Esophagus (tissue), 2 donors: ENCODE measurements around the gene BIRC5. TPM values are rescaled to one million over a fixed set of nuclear protein-coding genes. Genes with fewer than 3 reads are reported as not detected.

Source experiments
- H3K27ac ChIP-seq, 2 donors: one replicate each; pipeline ENCODE4 v1.5.1; 2013; ENCODE audit warnings: low read depth in 2 of 2, mild to moderate bottlenecking in 2 of 2, inconsistent platforms in 1 of 2, low read length in 1 of 2, moderate library complexity in 1 of 2
- H3K27me3 ChIP-seq, 2 donors: one replicate each; pipeline ENCODE4 v1.6.1; 2013; ENCODE audit warnings: low read length in 2 of 2, control low read depth in 1 of 2, mild to moderate bottlenecking in 1 of 2; ENCODE audit not compliant: insufficient read depth in 2 of 2, control insufficient read depth in 1 of 2
- H3K36me3 ChIP-seq, 2 donors: one replicate each; pipeline ENCODE4 v1.6.1; 2013; ENCODE audit warnings: low read length in 1 of 2; ENCODE audit not compliant: control insufficient read depth in 2 of 2, insufficient read depth in 2 of 2
- H3K4me1 ChIP-seq, 2 donors: one replicate each; pipeline ENCODE4 v1.6.1; 2013; ENCODE audit warnings: low read length in 1 of 2; ENCODE audit not compliant: control insufficient read depth in 2 of 2, insufficient read depth in 2 of 2
- H3K4me3 ChIP-seq, 2 donors: one replicate each; pipeline ENCODE4 v1.5.1; 2013; ENCODE audit warnings: low read length in 2 of 2, mild to moderate bottlenecking in 2 of 2, low read depth in 1 of 2, moderate library complexity in 1 of 2
- H3K9me3 ChIP-seq, 2 donors: one replicate each; pipeline ENCODE4 v1.6.1; 2013; ENCODE audit warnings: mild to moderate bottlenecking in 2 of 2, low read depth in 1 of 2, low read length in 1 of 2, moderate library complexity in 1 of 2; ENCODE audit not compliant: control insufficient read depth in 2 of 2, insufficient read depth in 1 of 2
- WGBS, 2 donors: extraction: QIAGEN DNeasy Blood & Tissue Kit; methylation state at CpG; one replicate each; pipeline ENCODE4 v1.1.7; 2013; 5-methylcytosine and 5-hydroxymethylcytosine counted together
- polyA plus RNA-seq, 2 donors: library from polyadenylated mRNA; stranded (reverse); fragments of 200-250 nt; gene quantifications; one replicate each; pipeline ENCODE4 v1.2.3, GENCODE V29; 2013
- donor health status: healthy with polysubstance abuse.
- donor health status: Bipolar disorder and iron deficiency.

Gene BIRC5
- polyA plus RNA-seq, 2 donors, result 8.0 to 17.6 TPM

DNA sequence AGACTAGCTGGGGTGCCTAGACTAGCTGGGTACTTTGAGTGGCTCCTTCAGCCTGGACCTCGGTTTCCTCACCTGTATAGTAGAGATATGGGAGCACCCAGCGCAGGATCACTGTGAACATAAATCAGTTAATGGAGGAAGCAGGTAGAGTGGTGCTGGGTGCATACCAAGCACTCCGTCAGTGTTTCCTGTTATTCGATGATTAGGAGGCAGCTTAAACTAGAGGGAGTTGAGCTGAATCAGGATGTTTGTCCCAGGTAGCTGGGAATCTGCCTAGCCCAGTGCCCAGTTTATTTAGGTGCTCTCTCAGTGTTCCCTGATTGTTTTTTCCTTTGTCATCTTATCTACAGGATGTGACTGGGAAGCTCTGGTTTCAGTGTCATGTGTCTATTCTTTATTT is 9.0 kb downstream of the BIRC5 start:
- H3K4me1 ChIP-seq, result no peaks in the 10 kb centered on the region
- no peak overlapping the region for H3K4me3 ChIP-seq
- no peak overlapping the region for H3K27ac ChIP-seq
- WGBS, 2 donors, result 80 to 84% methylated on average over 4 of the region's 4 CpGs
- H3K27me3 ChIP-seq, result no peaks in the 10 kb centered on the region
- no peaks in the 10 kb centered on the region for H3K9me3 ChIP-seq
- H3K36me3 ChIP-seq, result no peaks in the 10 kb centered on the region

DNA sequence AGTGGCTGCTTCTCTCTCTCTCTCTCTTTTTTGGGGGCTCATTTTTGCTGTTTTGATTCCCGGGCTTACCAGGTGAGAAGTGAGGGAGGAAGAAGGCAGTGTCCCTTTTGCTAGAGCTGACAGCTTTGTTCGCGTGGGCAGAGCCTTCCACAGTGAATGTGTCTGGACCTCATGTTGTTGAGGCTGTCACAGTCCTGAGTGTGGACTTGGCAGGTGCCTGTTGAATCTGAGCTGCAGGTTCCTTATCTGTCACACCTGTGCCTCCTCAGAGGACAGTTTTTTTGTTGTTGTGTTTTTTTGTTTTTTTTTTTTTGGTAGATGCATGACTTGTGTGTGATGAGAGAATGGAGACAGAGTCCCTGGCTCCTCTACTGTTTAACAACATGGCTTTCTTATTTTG is 9.7 kb downstream of the BIRC5 start:
- Histone ChIP-seq H3K4me3 (no peak overlapping the region), H3K27me3 (no peaks in the 10 kb centered on the region), H3K27ac (no peak overlapping the region), H3K9me3 (no peaks in the 10 kb centered on the region), H3K36me3 (no peaks in the 10 kb centered on the region), H3K4me1 (no peaks in the 10 kb centered on the region)
- WGBS, 2 donors, result 88 to 91% methylated on average over 3 of the region's 3 CpGs

DNA sequence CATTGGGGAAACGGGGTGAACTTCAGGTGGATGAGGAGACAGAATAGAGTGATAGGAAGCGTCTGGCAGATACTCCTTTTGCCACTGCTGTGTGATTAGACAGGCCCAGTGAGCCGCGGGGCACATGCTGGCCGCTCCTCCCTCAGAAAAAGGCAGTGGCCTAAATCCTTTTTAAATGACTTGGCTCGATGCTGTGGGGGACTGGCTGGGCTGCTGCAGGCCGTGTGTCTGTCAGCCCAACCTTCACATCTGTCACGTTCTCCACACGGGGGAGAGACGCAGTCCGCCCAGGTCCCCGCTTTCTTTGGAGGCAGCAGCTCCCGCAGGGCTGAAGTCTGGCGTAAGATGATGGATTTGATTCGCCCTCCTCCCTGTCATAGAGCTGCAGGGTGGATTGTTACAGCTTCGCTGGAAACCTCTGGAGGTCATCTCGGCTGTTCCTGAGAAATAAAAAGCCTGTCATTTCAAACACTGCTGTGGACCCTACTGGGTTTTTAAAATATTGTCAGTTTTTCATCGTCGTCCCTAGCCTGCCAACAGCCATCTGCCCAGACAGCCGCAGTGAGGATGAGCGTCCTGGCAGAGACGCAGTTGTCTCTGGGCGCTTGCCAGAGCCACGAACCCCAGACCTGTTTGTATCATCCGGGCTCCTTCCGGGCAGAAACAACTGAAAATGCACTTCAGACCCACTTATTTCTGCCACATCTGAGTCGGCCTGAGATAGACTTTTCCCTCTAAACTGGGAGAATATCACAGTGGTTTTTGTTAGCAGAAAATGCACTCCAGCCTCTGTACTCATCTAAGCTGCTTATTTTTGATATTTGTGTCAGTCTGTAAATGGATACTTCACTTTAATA is 10.4 kb downstream of the BIRC5 start:
- no peaks in the 10 kb centered on the region for H3K9me3 ChIP-seq
- no peak overlapping the region for H3K4me3 ChIP-seq
- no peak overlapping the region for H3K27ac ChIP-seq
- 71 to 79% methylated on average over 27 of the region's 27 CpGs for WGBS, 2 donors
- no peaks in the 10 kb centered on the region for H3K4me1 ChIP-seq
- H3K27me3 ChIP-seq, result no peaks in the 10 kb centered on the region
- no peaks in the 10 kb centered on the region for H3K36me3 ChIP-seq

DNA sequence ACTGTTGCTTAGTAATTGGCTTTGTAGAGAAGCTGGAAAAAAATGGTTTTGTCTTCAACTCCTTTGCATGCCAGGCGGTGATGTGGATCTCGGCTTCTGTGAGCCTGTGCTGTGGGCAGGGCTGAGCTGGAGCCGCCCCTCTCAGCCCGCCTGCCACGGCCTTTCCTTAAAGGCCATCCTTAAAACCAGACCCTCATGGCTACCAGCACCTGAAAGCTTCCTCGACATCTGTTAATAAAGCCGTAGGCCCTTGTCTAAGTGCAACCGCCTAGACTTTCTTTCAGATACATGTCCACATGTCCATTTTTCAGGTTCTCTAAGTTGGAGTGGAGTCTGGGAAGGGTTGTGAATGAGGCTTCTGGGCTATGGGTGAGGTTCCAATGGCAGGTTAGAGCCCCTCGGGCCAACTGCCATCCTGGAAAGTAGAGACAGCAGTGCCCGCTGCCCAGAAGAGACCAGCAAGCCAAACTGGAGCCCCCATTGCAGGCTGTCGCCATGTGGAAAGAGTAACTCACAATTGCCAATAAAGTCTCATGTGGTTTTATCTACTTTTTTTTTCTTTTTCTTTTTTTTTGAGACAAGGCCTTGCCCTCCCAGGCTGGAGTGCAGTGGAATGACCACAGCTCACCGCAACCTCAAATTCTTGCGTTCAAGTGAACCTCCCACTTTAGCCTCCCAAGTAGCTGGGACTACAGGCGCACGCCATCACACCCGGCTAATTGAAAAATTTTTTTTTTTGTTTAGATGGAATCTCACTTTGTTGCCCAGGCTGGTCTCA is 11.2 kb downstream of the BIRC5 start:
- H3K4me3 ChIP-seq, result no peak overlapping the region
- 92 to 95% methylated on average over 16 of the region's 16 CpGs for WGBS, 2 donors

DNA sequence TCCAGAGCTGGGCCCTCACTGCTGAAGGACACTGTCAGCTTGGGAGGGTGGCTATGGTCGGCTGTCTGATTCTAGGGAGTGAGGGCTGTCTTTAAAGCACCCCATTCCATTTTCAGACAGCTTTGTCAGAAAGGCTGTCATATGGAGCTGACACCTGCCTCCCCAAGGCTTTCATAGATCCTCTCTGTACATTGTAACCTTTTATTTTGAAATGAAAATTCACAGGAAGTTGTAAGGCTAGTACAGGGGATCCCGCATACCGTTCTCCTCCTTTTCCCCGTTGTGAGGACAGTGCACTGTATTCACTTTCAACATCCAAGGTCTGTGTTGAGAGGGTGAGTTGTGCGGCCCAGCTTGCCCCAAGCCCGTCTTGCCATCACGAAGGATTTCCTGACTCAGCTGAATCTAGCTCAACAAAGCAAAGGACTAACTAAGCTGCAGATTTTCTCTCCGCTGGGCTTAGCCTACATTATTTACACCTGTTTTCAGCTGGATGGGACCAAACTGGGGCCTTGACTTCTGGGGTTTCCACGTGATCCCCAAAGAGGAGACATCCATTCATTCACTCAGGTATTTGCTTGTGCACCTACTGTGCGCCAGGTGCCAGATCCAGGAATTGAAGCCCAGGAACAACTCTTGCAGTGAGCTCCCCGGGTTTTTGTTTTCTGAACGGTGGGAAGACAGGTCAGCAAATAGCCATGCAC is 12.2 kb downstream of the BIRC5 start:
- Histone ChIP-seq H3K9me3 (no peaks in the 10 kb centered on the region), H3K4me3 (no peak overlapping the region), H3K36me3 (no peaks in the 10 kb centered on the region), H3K27ac (no peak overlapping the region), H3K27me3 (peaks cover 0 to under 1% of the 10 kb centered on the region in 2 donors), H3K4me1 (peaks cover 0 to under 1% of the 10 kb centered on the region in 2 donors)
- 70 to 75% methylated on average over 12 of the region's 12 CpGs for WGBS, 2 donors

More for the DNA sequence above, 11.2 kb downstream of the BIRC5 start:
- no peaks in the 10 kb centered on the region for H3K9me3 ChIP-seq
- no peaks in the 10 kb centered on the region for H3K4me1 ChIP-seq
- no peaks in the 10 kb centered on the region for H3K36me3 ChIP-seq
- no peak overlapping the region for H3K27ac ChIP-seq
- no peaks in the 10 kb centered on the region for H3K27me3 ChIP-seq

DNA sequence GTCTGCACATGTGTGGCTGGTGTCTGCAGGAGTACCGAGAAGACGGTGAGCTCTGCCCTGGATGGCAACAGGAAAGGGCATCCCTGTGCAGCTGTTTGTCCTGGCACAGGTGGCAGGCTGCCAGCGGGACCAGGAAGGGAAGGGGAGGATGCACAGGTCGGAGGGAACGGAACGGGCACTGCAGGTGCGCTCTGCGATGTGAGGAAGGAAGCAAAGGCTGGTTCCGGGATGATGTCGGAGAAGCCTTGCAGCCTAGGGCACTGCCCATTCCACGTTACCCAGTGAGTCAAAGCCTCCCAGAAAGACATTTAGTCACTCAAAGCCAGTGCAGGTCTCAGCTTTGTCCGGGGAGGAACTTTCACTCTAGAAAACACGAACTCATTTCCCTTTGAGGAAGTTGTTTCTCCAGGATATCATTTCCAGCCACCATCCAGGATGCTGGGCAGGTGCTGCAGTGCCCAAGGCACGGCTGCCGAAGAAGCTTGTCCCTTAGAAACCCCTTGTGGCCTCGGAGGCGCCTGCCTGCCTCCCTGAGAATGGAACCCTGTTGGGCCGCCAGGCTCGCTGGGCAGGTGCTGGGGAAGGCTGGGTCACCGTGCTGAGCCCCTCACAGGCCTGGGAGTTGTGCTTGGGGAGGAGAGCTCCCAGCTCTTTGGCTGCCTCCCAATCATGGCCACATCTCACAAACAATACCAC is 12.9 kb downstream of the BIRC5 start:
- H3K27me3 ChIP-seq, result peaks cover 0 to 7% of the 10 kb centered on the region in 2 donors
- H3K4me1 ChIP-seq, result peaks cover 0 to 3% of the 10 kb centered on the region in 2 donors
- H3K9me3 ChIP-seq, result no peaks in the 10 kb centered on the region
- no peak overlapping the region for H3K27ac ChIP-seq
- H3K4me3 ChIP-seq, result no peak overlapping the region
- H3K36me3 ChIP-seq, result no peaks in the 10 kb centered on the region
- 46 to 55% methylated on average over 20 of the region's 20 CpGs for WGBS, 2 donors

DNA sequence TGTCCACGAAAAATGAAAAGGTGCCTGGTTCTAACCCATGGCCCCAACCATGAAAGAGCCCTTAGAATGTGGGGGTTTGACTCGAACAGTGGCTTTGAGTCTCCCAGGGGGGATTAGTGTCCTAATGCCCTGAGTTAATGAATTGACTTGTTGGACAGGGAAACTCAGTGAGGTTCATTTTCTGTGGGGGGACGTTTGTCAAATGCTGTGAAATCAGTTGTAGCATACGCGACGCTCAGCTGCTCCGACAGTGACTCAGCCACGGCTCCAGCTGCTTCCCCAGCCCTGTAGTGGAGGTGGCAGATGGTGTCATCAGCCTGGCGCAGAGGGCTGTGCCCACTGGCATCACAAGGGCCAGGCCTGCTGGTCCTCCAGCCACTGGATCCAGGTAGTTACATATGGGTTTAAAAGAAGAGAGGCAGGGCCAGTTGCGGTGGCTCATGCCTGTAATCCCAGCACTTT is 13.4 kb downstream of the BIRC5 start:
- no peak overlapping the region for H3K27ac ChIP-seq
- H3K9me3 ChIP-seq, result no peaks in the 10 kb centered on the region
- 75 to 80% methylated on average over 10 of the region's 10 CpGs for WGBS, 2 donors
- H3K4me1 ChIP-seq, result peaks cover 0 to 6% of the 10 kb centered on the region in 2 donors
- no peaks in the 10 kb centered on the region for H3K36me3 ChIP-seq
- H3K4me3 ChIP-seq, result no peak overlapping the region
- H3K27me3 ChIP-seq, result peaks cover 0 to 13% of the 10 kb centered on the region in 2 donors

DNA sequence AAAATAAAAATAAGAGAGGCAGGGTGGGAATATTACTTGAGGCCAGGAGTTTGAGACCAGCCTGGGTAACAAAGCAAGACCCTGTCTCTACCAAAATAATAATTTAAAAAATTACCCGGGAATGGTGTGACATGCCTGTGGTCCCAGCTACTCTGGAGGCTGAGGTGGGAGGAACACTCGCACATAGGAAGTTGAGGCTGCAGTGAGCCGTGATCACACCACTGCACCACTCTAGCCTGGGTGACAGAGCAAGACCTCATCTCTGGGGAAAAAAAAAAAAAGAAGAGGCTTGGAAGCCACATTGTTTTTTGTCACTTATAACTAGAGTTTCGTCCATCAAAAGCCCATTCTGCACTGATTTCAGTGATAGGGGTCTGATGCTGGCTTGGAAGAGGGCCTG is 14.1 kb downstream of the BIRC5 start:
- WGBS, 2 donors, result 85 to 92% methylated on average over 4 of the region's 4 CpGs
- Histone ChIP-seq H3K4me3 (no peak overlapping the region), H3K27me3 (peaks cover 0 to 14% of the 10 kb centered on the region in 2 donors), H3K4me1 (peaks cover 0 to 6% of the 10 kb centered on the region in 2 donors), H3K36me3 (no peaks in the 10 kb centered on the region), H3K27ac (no peak overlapping the region), H3K9me3 (no peaks in the 10 kb centered on the region)
